T-helper 22 cell (primary cell): ENCODE results near the gene PPT1.

Source experiments
- DNase-seq: peaks from one replicate; pipeline ENCODE4 v3.0.0-alpha.2; 2020; ENCODE audit warnings: low read depth

The PPT1 gene

GRCh38 chr1:40096977-40097782 is at the start of gene PPT1:
TSS of gene PPT1 (minus strand) at chr1:40097252. CDS start at chr1:40097238, 14 bp downstream.
- peak; percentile 67 for DNase-seq

- DNase-seq: peak; percentile 20
These were observed 47.0 kb upstream of the PPT1 start for GRCh38 chr1:40143891-40144575.

- no peak for DNase-seq
These were observed 45.0 kb upstream of the PPT1 start for GRCh38 chr1:40141878-40142535.

DNA sequence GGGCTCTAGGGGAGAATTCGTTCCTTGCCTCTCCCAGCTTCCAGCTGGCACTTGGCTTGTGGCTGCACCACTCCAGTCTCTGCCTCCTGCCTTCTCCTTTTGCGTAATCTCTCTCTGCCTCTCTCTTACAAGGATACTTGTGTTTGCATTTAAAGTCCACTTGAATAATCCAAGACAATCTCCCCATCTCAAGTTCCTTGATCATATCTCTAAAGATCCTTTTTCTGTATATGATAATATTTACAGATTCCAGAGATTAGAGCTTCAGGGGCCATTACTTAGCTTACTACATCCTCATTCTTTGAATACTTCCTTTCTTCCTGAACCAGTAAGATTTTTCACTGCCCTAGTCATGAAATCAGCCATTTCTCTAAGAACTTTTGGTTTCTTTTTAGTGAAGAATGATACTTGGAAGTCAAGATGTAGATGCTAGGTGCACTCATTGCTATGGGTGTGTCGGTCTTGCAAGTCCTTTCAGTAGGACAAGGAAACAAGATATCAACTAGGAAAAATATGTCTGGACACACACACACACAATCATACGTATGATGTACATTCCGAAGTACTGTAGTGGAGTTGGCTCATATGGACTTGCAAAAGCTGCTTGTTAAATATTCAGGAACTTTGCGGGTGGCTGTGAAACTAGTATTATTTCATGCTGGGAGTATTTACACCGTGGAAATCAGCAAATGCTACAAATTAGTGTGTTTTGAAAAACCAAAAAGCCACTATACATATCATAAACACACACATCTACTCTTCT is 43.3 kb upstream of the PPT1 start:
- DNase-seq: no peak

- DNase-seq: no peak
These were observed 36.8 kb upstream of the PPT1 start for GRCh38 chr1:40133839-40134238.

- no peak for DNase-seq
These were observed 36.2 kb upstream of the PPT1 start for GRCh38 chr1:40133312-40133665.

- no peak for DNase-seq
These were observed 35.6 kb upstream of the PPT1 start for GRCh38 chr1:40132383-40133311.

DNA sequence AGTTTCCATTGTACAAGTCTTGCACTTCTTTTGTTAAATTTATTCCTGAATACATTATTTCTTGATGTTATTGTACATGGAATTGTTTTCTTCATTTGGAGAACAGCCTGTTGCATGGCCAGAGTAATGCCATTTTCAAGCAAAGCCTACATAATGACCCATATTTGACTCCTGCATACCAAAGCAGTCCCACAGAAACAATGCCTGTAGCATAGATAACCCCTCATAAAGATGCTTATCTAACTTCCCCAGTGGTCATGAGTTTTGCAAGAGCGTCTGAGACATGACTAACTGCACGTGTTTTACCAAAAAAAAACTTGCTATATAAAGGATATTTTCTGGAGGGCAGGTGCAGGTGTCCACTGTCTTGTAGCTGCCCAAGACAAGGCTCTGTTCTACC is 33.8 kb upstream of the PPT1 start:
- no peak for DNase-seq

DNA sequence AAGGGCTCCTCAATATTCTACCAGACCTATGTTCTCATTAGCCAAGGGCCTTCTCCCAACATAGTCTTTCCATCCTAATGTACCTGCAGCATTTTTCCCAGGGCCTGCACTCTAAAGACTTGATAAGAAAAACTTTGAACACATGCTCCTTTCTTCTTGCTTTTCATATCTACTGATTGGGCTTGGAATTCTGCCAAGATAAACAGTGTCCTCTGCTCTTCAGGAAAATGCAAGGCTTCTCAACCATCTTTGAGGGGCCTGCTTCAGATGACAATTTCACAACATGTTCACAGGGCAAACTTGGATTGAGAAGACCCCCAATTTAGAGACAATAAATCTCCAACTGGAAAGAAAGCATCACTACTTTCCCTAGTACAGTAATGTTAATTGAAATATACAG is 25.8 kb upstream of the PPT1 start:
- DNase-seq: no peak

GRCh38 chr1:40120128-40120527 is 23.1 kb upstream of the PPT1 start:
- no peak for DNase-seq

- DNase-seq: no peak
These were observed 17.3 kb upstream of the PPT1 start for GRCh38 chr1:40114400-40114799.

DNA sequence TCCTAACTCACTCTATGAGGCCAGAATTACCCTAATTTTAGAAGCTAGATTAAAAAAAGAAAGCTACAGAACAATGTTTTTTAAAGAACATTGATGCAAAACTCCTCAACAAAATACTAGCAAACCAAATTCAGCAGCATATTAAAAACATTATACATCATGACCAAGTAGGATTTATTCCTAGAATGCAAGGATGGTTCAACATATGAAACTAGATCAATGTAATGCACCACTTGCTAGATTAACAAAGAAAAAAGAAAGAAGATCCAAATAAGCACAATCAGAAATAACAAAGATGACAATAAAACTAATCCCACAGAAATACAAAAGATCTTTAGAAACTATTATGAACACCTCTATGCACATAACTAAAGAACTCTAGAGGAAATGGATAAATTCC is 13.3 kb upstream of the PPT1 start:
- DNase-seq: no peak

- DNase-seq: no peak
These were observed 10.4 kb upstream of the PPT1 start for GRCh38 chr1:40107290-40107959.

DNA sequence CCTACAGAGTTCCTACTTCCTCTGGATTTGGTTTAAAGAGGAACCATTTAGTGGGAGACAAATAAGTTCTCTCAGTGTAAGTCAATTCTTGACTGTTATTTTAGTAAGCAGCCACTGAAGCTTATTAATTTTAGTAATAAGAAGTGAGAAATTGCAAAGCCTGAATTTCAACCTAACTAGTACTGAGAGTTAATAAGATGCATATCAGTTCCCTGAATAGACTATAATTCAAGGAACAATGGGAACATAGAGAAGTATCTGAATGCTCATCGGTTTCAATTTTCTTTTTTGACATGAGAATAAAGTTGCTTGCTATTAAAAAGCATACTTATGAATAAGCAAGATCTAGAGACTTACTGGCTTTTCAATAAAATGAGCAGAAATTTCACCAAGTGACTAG is 8.0 kb upstream of the PPT1 start:
- DNase-seq: no peak

DNA sequence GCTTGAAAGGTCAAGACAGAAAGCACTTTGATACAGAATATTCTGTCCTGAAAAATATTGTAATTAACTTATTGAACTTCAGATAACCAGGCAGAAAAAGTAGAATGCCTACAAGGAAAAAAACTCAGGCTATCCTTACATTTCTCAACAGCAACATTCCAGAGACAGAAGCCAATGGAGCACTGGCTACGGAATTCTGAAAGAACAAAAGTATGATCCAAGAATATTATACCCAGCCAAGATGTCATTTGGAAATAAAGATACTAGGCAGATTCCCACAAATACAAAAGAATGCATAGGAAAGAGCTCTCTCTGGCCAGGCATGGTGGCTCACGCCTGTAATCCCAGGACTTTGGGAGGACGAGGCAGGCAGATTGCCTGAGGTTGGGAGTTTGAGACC is 5.8 kb upstream of the PPT1 start:
- DNase-seq: no peak

- no peak for DNase-seq
These were observed 5.0 kb upstream of the PPT1 start for GRCh38 chr1:40102038-40102437.

- no peak for DNase-seq
These were observed 441 bp downstream of the PPT1 start for GRCh38 chr1:40096646-40096976.

DNA sequence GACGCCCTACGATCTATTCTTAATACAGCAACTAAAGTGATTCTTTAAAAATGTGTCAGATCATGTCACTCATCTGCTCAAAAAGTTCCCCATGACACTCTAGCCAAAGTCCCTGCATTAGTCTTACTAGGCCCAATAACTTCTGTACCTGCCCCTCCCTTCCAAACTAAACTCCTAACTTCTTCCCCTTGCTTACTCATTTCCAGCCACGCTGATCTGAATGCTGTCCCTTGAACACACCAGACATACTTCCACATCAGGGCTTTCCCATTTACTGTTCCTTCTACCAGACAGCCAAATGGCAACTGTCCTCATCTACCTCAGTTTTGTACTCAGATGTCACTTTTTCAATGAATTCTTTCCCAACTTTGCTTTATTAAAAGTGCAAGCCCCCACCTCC is 1.2 kb downstream of the PPT1 start:
- DNase-seq: no peak

GRCh38 chr1:40094466-40095110 is 2.5 kb downstream of the PPT1 start:
- DNase-seq: no peak
